Measurements from ENCODE around the gene DAD1. TPM values are rescaled to one million over a fixed set of nuclear protein-coding genes. Genes with fewer than 3 reads are reported as not detected.

The DAD1 gene
- total and polyA plus RNA-seq, 12 donors, result 91.8 to 537 (median 291) TPM

GRCh38 chr14:22526744-22527143, 62.3 kb downstream of the DAD1 start:
- Histone ChIP-seq H3K9me3 (replicated peaks in 1 of 3) (no peaks in the 10 kb centered on the region), H3K4me3 (no peak overlapping the region), H3K36me3 (replicated peaks in 1 of 2) (no peaks in the 10 kb centered on the region), H3K27ac (no peak overlapping the region), H3K27me3 (no peaks in the 10 kb centered on the region), H3K4me1 (replicated peaks in 1 of 2) (no peaks in the 10 kb centered on the region)
- 80 to 94% (median 89%) methylated on average over 1 of the region's 1 CpG for WGBS, 4 donors
- intact Hi-C loops (cut with DNase I), result no loop called here
- no peak for DNase-seq
- TF ChIP-seq POLR2A (IDR thresholded peaks at IDR 0.05) (no peak), CTCF (IDR thresholded peaks at IDR 0.05) (no peak)

- Histone ChIP-seq H3K36me3 (replicated peaks in 1 of 2) (no peaks in the 10 kb centered on the region), H3K9me3 (replicated peaks in 1 of 3) (no peaks in the 10 kb centered on the region), H3K4me1 (replicated peaks in 1 of 2) (no peaks in the 10 kb centered on the region), H3K27ac (no peak overlapping the region), H3K27me3 (no peaks in the 10 kb centered on the region), H3K4me3 (no peak overlapping the region)
- no peak for DNase-seq
- WGBS, 4 donors, result 75 to 87% (median 84%) methylated on average over 4 to 5 of the region's 5 CpGs
- intact Hi-C loops (cut with DNase I), result no loop called here
- no peak for TF ChIP-seq CTCF (IDR thresholded peaks at IDR 0.05)
Observed at GRCh38 chr14:22526218-22526617, 62.8 kb downstream of the DAD1 start.

DNA sequence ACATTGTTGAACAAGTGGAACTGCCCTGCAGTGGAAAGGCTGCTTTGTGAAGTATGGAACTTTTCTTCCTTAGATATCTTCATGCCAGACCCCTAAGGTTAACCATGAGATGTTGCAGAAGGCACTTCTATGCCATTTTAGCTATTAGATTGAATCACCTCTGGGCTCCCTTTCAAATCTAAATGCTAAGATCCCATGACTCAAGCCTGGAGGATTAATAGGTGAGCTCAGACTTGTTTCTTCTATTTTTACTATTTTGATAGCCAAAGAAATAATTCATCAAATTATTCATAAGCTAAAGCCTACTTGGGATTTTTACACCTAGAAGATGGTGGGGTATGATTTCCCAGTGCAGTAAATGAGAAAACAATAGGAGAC, 64.3 kb downstream of the DAD1 start:
- TF ChIP-seq POLR2A (IDR thresholded peaks at IDR 0.05) (no peak), CTCF (IDR thresholded peaks at IDR 0.05) (no peak)
- Histone ChIP-seq H3K36me3 (replicated peaks in 1 of 2) (no peaks in the 10 kb centered on the region), H3K9me3 (replicated peaks in 1 of 3) (no peaks in the 10 kb centered on the region), H3K4me1 (replicated peaks in 1 of 2) (no peaks in the 10 kb centered on the region), H3K27ac (no peak overlapping the region), H3K4me3 (no peak overlapping the region), H3K27me3 (no peaks in the 10 kb centered on the region)
- intact Hi-C loops (cut with DNase I), result no loop called here
- DNase-seq, result no peak

- Histone ChIP-seq H3K27ac (no peak overlapping the region), H3K27me3 (no peaks in the 10 kb centered on the region), H3K36me3 (replicated peaks in 1 of 2) (no peaks in the 10 kb centered on the region), H3K9me3 (replicated peaks in 1 of 3) (no peaks in the 10 kb centered on the region), H3K4me1 (replicated peaks in 1 of 2) (no peaks in the 10 kb centered on the region), H3K4me3 (no peak overlapping the region)
- DNase-seq, result no peak
- TF ChIP-seq CTCF (IDR thresholded peaks at IDR 0.05) (no peak), POLR2A (IDR thresholded peaks at IDR 0.05) (no peak)
- 83 to 89% (median 88%) methylated on average over 11 of the region's 11 CpGs for WGBS, 4 donors
- intact Hi-C loops (cut with DNase I), result no loop called here
Observed at GRCh38 chr14:22524115-22524783, 64.8 kb downstream of the DAD1 start.

All from adrenal gland (tissue), 12 donors.